Measurements from ENCODE around the gene DPRX. TPM values are rescaled to one million over a fixed set of nuclear protein-coding genes. Genes with fewer than 3 reads are reported as not detected.

The DPRX gene
- total and polyA plus RNA-seq, 2 of the 13 experiments (the other 11 are each of a cell fraction or from before 2014, with no cell fraction given), result not detected

- TF ChIP-seq RORA (CRISPR knock-in tag; IDR thresholded peaks at IDR 0.05) (no peak), SRY (CRISPR knock-in tag; IDR thresholded peaks at IDR 0.05) (no peak), SMC3 (IDR thresholded peaks at IDR 0.05; ENCODE audit: low read length) (no peak), TP53 (CRISPR knock-in tag; conservative IDR thresholded peaks at IDR 0.05) (no peak), ONECUT2 (CRISPR knock-in tag; IDR thresholded peaks at IDR 0.05) (no peak), ZNF746 (CRISPR knock-in tag; IDR thresholded peaks at IDR 0.05) (no peak)
Observed at GRCh38 chr19:53631949-53632407, at the start of gene DPRX (continued).

DNA sequence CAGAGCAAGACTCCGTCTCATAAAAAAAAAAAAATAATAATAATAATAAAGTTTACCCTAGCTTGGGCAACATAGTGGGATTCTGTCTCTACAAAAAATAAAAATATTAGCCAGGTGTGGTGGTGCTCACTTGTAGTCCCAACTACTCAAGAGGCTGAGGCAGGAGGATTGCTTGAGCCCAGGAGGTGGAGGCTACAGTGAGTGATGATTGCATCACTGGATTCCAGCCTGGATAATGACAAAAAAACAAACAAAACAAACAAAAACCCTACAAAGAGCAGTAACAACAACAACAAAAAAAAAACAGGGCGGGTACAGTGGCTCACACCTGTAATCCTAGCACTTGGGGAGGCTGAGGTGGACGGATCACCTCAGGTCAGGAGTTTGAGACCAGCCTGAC lies 48.6 kb upstream of the DPRX start:
- H3K36me3 ChIP-seq (replicated peaks in 1 of 2; ENCODE audit: control insufficient read depth in 1 of 2, insufficient read depth in 2 of 2, low read length in 2 of 2), result no peaks in the 10 kb centered on the region; a peak in 1 of 5 replicates
- no TSS peak for BruUV-seq (replicated peaks)
- H3K4me2 ChIP-seq (ENCODE audit: low read depth, low read length), result no peak overlapping the region
- 93% methylated on average over 3 of the region's 3 CpGs for whole genome bisulfite sequencing (ENCODE audit: low lambda C conversion rate)
- H2AFZ ChIP-seq (ENCODE audit: low read length), result no peak overlapping the region
- no peak overlapping the region for H3K4me3 ChIP-seq (replicated peaks in 1 of 3; ENCODE audit: insufficient read depth in 1 of 3, low read depth in 2 of 3, low read length in 3 of 3)
- H3K27ac ChIP-seq (ENCODE audit: extremely low read length, insufficient read depth, low read length), result no peak overlapping the region
- DNase-seq (ENCODE audit: low spot score) (no peak), FAIRE-seq (no peak), ATAC-seq (no peak)
- no peaks in the 10 kb centered on the region for H3K79me2 ChIP-seq (ENCODE audit: insufficient read depth, low read length)
- no peak overlapping the region for H3K9ac ChIP-seq (ENCODE audit: insufficient read depth, low read depth, low read length)
- no peak for TF ChIP-seq TBX3 (IDR thresholded peaks at IDR 0.05; ENCODE audit: borderline replicate concordance)
- peak; percentile 91 for TF ChIP-seq ZNF770 (CRISPR knock-in tag; IDR thresholded peaks at IDR 0.05)
- 0 out of 2 replicates have a peak, but pooled peaks have one; percentile 5 for TF ChIP-seq ATF7 (IDR thresholded peaks at IDR 0.05)
- no peak for TF ChIP-seq ATF7 (CRISPR knock-in tag; IDR thresholded peaks at IDR 0.05)
- no peak for TF ChIP-seq HOXA7 (CRISPR knock-in tag; IDR thresholded peaks at IDR 0.05)
- intact Hi-C loops (cut with micrococcal nuclease; ENCODE audit: unreplicated experiment) (no loop called here), in situ Hi-C loops (cut with HindIII; ENCODE audit: extremely low pct_ligation_motif_present, low pct_unique_long_range_greater_than_20kb) (no loop called here)
- H4K20me1 ChIP-seq (ENCODE audit: insufficient read depth, low read length), result no peaks in the 10 kb centered on the region
- CTCF ChIA-PET (ENCODE audit: low intra/inter-chr PET ratio, low total read pairs), result no interaction called here
- no peaks in the 10 kb centered on the region for H3K9me3 ChIP-seq (ENCODE audit: low read length)
- H3K27me3 ChIP-seq (ENCODE audit: control insufficient read depth in 1 of 2, insufficient read depth in 2 of 2, low read length in 2 of 2), result no peaks in the 10 kb centered on the region
- POLR2A ChIA-PET, result no interaction called here
- H3K4me1 ChIP-seq (ENCODE audit: insufficient read depth, low read length), result peaks cover 73% of the 10 kb centered on the region
